GM19043 (cell line): ENCODE measurements around the gene TTLL8.
"Not testable (repeated sequence)": the region's sequence is repeated elsewhere in the genome, so short reads cannot be mapped to it uniquely, and the experiment has no call there.

ENCODE experiments used
- ATAC-seq: cut with Tn5 transposase; IDR thresholded peaks from one replicate; pipeline ENCODE4 v1.9.1; 2021; ENCODE audit warnings: low read depth; ENCODE audit not compliant: unreplicated experiment

TTLL8 gene

GRCh38 chr22:50058061-50058905, at the start of gene TTLL8:
Gene TTLL8, minus strand, starts transcription at chr22:50058298.
- ATAC-seq: no peak

- ATAC-seq: no peak
Observed at GRCh38 chr22:50107529-50107928, 49.4 kb upstream of the TTLL8 start.

GRCh38 chr22:50105208-50106100, 47.4 kb upstream of the TTLL8 start:
- ATAC-seq: no peak

GRCh38 chr22:50104141-50104544, 46.0 kb upstream of the TTLL8 start:
- ATAC-seq: no peak

- no peak for ATAC-seq
Observed at GRCh38 chr22:50102946-50103345, 44.8 kb upstream of the TTLL8 start.

- no peak for ATAC-seq
Observed at GRCh38 chr22:50101870-50102565, 43.9 kb upstream of the TTLL8 start.

GRCh38 chr22:50098052-50098451, 40.0 kb upstream of the TTLL8 start:
- ATAC-seq: no peak

- no peak for ATAC-seq
Observed at GRCh38 chr22:50092342-50092741, 34.2 kb upstream of the TTLL8 start.

DNA sequence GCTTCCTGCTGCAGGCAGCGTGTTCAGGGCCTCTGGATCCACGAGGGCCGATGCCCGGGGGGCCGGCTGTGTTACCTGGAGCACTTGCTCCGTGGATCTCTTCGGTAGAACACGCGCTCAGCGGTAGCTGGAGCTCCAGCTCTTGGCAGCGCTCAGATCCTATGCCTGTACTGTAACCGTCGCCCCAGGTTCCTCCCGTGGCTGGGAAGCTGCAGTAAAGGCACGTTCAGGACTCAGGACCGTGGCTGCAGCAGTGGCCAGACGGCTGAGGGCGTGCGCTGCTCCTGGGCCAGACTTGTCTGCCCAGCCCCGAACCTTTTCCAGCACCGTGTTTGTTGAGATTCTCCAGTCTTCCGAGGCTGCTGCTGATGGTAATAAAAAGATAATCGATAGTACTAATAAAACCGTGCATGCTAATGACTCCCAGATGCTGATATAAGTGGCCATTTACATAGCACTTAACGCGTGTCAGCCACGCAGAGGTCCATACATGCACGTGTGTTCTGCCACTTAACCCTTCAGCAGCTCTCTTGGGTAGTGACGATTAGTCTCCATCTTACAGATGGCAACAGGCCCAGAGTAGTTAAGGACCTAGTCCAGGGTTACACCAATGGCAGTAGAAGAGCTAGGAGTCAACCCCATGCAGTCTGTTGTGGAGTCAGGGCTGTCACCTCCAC, 33.1 kb upstream of the TTLL8 start:
- no peak for ATAC-seq

DNA sequence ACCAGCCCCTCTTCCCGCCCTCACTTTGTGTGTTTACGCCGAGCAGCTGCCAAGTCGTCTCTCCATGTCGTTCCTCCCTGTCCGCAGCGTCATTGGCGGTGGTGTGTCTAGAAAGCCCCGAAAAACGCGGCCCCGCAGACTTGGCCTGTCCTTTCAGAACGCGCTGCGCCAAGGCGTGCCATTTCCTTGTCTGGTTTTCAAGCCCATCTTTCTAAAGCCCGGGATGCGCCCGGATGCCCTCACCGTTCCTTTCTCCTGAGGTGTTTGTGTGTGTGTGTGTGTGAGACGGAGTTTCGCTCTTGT, 32.3 kb upstream of the TTLL8 start:
- ATAC-seq: no peak

GRCh38 chr22:50089682-50090411, 31.7 kb upstream of the TTLL8 start, which contains the start of gene MOV10L1:
Gene MOV10L1, plus strand, starts transcription at chr22:50090006. Its CDS starts 83 bp downstream, at chr22:50090089.
- ATAC-seq: no peak

- ATAC-seq: no peak
Observed at GRCh38 chr22:50089231-50089630, 31.1 kb upstream of the TTLL8 start.

- ATAC-seq: no peak
Observed at GRCh38 chr22:50088096-50088495, 30.0 kb upstream of the TTLL8 start.

DNA sequence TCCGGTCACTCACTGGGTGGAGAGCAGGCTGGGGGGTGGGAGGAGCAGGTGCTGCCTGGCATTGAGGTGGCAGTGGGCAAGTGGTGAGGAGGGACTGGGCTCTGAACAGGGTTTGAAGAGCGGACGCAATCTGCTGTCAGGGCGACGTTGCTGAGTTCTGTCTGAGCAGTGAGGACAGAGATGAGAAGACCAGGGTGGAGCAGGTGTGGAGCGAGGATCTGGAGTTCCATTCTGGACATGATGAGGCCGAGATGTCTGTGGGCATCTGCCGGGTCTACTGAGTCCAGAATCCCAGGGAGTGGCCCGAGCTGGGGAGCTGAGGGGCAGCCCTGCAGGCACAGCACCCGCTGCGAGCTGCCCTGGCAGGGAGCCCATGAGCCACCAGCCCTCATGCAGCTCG, 29.5 kb upstream of the TTLL8 start:
- no peak for ATAC-seq

DNA sequence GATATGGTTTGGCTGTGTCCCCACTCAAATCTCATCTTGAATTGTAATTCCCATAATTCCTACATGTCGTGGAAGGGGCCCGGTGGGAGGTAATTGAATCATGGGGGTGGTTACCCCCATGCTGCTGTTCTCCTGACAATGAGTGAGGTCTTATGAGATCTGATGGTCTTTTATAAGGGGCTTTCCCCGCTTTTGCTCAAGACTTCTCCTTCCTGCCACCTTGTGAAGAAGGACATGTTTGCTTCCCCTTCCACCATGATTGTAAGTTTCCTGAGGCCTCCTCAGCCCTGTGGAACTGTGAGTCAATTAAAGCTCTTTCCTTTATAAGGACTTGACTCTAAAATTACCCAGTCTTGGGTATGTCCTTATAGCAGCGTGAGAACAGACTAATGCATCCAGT, 28.9 kb upstream of the TTLL8 start:
- not testable (repeated sequence) for ATAC-seq

- ATAC-seq: no peak
Observed at GRCh38 chr22:50086526-50086925, 28.4 kb upstream of the TTLL8 start.

DNA sequence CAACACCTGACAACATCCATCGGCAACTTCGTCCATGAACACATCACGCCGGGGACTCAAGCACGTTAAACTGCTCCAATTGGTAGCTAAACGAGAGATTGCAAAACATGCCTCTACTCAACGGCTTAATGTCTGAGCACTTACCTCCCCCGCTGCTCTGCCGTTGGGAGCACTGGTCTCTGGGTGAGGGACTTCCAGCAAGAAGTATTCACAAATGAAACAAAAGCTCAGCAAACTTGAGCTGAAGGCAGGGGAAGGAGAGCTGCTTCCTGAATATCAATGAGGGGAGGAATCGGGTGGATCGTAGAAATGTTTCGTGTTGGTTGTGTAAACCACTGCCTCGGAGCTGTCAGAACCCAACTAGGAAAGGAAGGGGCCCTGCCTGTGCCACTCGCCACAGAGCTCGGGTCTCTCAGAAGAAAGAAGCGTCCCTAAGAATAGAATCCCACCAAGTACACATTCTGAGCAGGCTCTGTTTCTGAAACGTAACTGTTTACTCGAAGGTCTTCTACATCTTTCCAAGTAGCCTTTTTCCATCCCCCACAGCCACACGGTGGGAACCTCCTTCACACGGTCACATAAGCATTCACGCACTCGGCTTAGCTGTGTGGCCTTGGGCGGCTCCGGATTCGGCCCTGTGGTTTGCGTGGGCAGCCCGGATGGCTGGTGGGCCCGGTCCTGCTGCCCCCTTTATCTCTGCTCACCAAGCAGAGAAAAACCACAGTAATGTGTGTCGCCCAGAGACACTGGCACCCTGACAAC, 27.3 kb upstream of the TTLL8 start, which contains the start of gene MLC1:
Gene MLC1 (minus strand): TSS at position 216 of the 762 bp plus-strand sequence. CDS start 524 bp downstream, outside the sequence.
- no peak for ATAC-seq

GRCh38 chr22:50084614-50085021, 26.5 kb upstream of the TTLL8 start:
- no peak for ATAC-seq

DNA sequence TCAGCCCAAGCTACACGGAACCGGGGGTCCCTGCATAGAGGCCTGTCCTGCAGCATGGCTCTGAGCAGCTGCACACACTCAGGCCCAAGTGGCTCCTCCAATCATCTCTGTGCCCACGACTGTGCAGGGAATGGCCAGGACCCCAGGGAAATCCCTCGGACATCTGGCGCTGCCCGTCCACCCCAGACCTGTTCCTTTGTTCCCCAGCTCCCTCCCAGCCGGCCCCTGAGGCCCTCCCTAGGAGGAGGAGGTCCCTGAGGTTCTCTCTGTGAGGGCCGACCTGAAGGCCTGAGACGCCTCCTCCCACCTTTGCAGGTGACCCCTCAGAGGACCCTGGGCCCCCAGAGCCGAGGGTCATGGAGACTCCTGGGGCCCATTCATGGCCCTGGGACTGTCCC, 26.0 kb upstream of the TTLL8 start:
- no peak for ATAC-seq
